ENCODE measurements around the gene IGIP.

IGIP gene

DNA sequence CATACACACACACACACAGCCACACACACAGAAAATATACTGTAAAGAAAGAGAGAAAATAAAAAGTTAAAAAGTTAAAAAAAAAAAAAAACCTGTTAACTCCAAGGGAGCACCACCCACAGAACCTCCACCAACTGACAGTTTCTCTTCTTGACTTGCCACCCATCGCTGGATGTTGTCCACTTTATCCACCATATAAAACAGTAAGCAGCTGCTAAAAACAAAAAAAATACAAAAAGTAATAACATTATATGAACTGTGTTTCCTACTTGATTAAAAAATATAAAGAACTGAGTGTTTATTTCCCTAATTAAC, 10.6 kb upstream of the IGIP start:
- no peak for DNase-seq (ENCODE audit: low read depth)
- no peak for TF ChIP-seq CTCF (IDR thresholded peaks at IDR 0.05; ENCODE audit: insufficient read depth, low read depth, low read length, missing control alignments)
- peak overlapping the region; percentile 71 for H3K4me3 ChIP-seq (ENCODE audit: low read length)

DNA sequence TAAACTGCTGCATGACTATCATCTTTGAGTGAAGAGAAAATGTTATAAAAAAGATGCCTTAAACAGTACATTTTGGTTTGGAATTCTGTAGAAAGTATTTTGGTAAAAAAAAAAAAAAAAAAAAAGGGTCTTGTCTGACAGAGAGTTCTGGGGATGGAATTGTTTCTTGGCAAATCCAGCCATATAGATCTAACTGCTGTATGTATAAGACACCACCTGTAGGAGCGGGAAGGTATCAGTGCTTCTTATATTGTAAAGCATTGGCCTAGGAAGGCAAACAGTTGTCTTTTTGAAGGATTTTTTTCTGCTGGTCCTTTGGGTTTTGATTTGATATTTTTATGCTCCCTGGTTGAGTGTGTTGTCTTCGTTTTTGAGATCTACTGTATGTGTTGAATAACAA, 9.0 kb upstream of the IGIP start:
- H3K4me3 ChIP-seq (ENCODE audit: low read length): no peak overlapping the region
- TF ChIP-seq CTCF (IDR thresholded peaks at IDR 0.05; ENCODE audit: insufficient read depth, low read depth, low read length, missing control alignments): peak; percentile 33
- DNase-seq (ENCODE audit: low read depth): no peak

GRCh38 chr5:140117523-140117922, 8.2 kb upstream of the IGIP start:
- no peak for DNase-seq (ENCODE audit: low read depth)
- TF ChIP-seq CTCF (IDR thresholded peaks at IDR 0.05; ENCODE audit: insufficient read depth, low read depth, low read length, missing control alignments): no peak
- H3K4me3 ChIP-seq (ENCODE audit: low read length): no peak overlapping the region

- no peak overlapping the region for H3K4me3 ChIP-seq (ENCODE audit: low read length)
- no peak for DNase-seq (ENCODE audit: low read depth)
- TF ChIP-seq CTCF (IDR thresholded peaks at IDR 0.05; ENCODE audit: insufficient read depth, low read depth, low read length, missing control alignments): peak; percentile 16
These were observed 7.3 kb upstream of the IGIP start for GRCh38 chr5:140118302-140118936.

DNA sequence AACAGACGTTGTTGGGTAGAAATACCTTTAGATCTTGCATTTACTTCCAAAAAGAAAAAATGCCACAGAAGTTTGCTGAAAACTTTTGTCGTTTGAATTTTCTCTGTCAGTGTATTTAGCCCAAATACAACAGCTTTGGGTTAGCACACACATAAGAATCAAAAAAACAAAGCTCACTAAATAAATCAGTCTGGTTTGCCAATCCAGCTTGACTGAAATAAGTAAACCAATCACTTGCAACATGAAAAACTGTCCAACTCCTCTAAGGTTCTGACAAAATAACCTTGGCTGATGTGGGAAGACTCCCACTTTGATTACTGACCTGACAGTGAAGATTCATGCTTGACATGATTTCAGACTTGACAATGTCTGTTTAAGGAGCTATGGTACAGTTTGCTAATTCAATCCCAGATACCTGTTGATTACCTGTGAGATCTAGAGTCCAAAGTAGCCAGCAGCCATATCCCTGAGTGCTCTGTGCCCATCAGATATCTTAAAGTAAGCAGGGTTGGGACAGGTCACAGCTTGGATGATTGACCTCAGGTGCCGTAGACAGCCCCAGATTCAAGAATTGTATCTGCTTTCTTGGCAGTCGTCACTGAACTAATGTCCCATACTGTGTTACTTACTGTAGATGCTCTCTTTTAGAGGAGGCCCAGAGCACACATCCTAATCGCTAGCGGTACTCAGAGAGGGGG, 727 bp downstream of the IGIP start:
- H3K4me3 ChIP-seq (ENCODE audit: low read length): no peak overlapping the region
- no peak for DNase-seq (ENCODE audit: low read depth)
- TF ChIP-seq CTCF (IDR thresholded peaks at IDR 0.05; ENCODE audit: insufficient read depth, low read depth, low read length, missing control alignments): no peak

GRCh38 chr5:140128376-140128775, 2.6 kb downstream of the IGIP start:
- H3K4me3 ChIP-seq (ENCODE audit: low read length): no peak overlapping the region
- DNase-seq (ENCODE audit: low read depth): no peak
- TF ChIP-seq CTCF (IDR thresholded peaks at IDR 0.05; ENCODE audit: insufficient read depth, low read depth, low read length, missing control alignments): no peak
